GM18499 (cell line): Measurements from ENCODE around the gene WNT3A.

Experiments
- ATAC-seq: cut with Tn5 transposase; IDR thresholded peaks from one replicate; pipeline ENCODE4 v1.9.1; 2021; ENCODE audit warnings: moderate number of reproducible peaks; ENCODE audit not compliant: insufficient read depth, unreplicated experiment

WNT3A gene

DNA sequence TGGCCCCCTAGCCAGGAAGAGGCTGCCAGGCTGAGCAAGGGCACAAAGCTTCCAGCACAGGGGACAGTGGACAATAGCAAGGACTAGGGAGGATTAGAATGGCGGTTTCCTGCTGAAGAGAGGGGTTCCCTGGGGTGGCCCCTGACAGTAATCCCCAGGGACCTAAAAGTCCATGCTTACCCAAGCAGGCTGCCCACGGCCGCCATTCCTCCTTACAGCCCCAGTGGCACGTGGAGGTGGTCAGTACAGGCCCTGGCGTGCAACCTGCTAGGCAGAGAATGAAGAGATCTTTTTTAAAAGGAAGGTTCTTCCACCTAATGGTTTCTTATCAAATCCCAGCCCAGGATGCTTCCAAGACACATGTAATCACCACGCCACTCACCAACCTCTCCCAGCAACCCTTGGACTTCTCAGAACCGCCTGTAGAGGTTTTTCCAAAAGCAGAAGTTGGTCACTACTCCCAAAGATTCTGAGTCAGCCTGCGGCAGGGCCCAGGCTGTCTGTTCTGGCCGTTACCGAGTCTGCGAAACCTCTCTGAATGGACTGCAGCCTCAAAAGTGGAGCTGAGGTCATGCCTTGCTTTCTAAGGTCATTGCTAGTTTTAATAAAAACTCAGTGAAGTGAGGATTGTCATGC, 101.4 kb downstream of the WNT3A start:
- ATAC-seq: no peak

DNA sequence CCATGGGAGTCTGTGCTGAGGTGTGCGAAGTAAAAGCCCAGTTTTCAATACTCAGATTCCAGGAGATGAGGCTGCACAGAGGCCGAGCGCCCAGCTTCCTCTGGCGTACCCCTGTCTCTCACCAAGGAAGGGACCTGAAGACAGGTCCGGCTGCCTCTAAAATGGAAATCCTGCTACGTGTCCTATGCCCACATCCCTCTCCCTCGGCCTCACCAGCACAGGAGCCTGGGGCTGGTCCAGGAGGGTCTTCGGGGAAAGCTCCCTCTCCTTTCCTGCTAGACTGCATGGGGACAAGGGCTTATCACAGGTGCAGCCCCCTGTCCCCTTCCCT, 101.9 kb downstream of the WNT3A start:
- no peak for ATAC-seq

DNA sequence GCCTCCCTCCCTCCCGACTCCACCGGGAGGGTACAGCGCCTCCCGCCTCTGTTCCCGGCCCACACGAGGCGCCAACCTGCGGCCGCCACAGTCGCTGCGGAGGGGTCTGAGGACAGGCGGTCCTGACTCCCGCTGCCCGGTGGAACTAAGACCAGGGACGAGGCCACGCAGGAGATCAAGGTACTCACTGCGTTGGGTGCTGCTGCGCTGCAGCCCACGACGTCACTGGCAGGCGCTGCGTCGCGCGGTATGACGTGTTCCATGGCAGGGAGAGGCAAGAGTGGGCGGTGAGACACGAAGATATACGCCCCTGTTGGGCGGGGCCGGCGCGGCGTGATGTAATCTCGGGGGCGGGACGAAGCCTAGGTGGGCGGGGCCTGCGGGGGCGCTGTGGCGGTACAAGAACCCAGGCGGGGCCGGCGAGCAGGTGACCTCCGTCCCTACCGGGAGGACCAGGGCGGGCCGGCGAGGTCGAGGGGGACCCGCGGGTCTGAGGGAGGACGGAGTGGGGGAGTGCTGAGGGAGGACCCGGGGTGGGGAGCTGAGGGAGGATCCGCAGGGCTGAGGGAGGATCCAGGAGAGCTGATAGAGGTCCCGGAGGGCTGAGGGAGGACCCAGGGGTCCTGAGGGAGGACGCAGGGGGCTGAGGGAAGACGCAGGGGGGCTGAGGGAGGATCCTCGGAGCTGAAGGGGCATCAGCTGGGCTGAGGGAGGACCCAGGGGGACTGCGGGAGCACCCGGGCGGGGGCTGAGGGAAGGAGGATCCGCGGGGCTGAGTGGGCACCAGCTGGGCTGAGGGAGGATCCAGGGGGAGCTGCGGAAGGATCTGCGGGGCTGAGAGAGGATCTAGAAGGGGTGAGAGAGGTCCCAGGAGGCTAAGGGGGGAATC, 102.5 kb downstream of the WNT3A start, which contains the start of gene MRPL55:
MRPL55 (minus strand) TSS at position 227 of the 889 bp plus-strand sequence. CDS start 1,039 bp downstream, outside the sequence.
- ATAC-seq: peak; percentile 81

DNA sequence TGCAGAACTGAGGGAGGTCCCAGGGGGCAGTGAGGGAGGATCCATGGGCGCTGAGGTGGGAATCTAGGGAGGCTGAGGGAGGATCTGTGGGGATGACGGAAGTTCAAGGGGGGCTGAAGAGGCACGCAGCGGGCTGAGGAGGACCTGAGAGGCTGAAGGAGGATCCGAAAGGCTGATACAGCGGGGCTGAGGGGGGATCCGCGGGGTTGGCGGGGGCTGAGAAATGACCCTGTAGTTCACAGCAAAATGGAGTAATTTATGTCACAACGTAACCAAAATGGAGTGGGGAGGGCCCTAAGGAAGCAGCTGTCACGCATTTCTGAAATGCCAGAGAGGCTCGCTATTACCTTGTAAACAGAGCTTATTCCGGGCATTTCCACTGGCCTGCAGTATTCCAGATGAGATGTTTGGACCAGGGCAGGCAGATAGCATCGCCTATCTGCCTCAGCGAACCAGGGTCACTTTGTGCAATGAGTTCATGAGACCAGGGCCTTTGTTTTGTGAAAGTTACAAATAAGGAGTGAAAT, 103.2 kb downstream of the WNT3A start:
- ATAC-seq: no peak

DNA sequence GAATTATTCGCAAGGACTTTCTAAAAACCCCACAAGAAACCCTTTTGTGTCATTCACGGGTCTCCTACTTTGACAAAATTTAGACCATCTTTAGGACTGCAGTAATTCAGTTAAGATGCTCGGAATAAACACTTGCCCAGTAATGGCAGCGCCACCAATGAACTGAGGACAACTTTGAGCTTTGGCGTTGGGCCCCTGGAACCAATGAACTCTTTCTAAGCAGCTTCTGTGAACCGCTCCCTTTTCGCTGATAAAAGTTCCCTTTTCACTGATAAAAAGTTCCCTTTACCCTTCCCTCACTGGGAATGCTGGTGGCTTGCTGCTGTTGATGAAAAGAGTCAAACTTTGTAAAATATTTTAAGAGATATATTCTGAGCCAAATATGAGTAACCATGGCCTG, 103.8 kb downstream of the WNT3A start:
- ATAC-seq: no peak
